HG03066 (cell line): ENCODE results near the gene IRX4.

Experiments
- ATAC-seq: cut with Tn5 transposase; IDR thresholded peaks from one replicate; pipeline ENCODE4 v1.9.1; 2021; ENCODE audit warnings: low read depth; ENCODE audit not compliant: unreplicated experiment

IRX4 gene

DNA sequence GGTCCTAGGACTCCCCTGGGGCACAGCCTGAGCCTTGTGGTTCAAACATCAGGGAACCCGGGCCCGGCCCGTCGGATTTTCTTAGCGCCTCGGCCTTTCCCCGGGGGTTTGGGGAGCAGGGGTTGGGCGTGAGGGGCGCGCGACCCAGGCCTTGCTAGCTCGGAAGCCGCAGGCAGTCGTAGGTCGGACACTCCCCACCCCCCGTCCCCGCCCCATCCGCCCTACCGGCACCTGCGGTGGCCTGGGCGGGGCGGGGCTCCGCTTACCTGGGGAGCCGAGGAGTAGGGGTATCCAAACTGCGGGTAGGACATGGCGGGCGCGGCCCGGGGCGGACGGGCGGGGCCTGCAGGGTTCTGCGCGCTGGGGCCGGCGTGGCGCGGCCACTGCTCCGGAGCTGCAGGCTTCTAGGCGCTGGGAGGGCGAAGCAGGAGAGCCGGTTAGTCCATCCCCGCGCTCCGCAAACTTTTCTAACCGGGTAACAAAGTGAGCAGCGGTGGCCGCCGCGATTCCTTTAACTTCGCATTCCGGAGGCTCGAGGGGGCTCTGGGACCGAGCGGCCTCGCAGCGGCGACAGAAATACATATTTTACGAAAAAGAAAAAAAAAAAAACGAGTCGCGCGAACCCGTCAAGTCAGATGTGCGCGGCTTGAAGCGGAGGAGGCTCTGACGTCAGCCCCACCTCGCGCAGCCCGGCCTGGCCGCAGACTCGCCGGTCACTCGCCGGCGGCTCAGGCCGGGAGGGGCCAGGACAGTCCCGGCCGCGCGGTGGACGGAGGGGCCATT, at the start of gene IRX4:
Gene IRX4 (minus strand): TSS at position 589 of the 783 bp plus-strand sequence. CDS start 278 bp downstream, at position 311.
- no peak for ATAC-seq

DNA sequence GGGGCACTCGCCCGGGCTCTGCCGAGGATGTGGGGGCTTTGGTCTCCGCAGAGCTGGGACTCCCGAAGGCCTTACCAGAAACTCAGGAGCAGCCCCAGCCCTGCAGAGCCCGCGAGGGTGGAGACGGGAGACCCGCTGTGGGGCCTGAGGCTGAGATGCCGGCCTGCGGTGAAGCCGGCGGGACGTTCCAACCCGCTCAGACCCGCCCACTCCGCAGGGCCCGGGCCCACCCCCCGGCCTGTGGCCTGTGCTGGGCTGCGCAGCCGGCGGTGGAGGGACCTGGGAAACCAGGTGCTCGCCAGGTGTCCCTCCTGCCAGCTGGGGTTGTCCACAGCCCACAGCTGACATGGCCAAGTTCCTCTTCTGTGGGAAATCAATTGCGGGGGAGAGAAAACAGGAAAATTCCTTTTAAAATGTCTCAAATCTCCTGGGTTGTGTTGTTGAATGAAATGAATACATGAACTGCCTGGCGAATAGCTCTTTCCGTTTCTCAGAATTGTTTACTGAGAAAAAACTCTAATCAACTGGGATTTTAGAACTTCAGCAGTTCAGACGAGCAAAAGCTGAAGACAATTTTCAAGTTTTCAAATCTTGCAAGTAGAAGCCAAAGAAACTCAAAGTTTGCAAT, 49.0 kb upstream of the IRX4 start:
- no peak for ATAC-seq

DNA sequence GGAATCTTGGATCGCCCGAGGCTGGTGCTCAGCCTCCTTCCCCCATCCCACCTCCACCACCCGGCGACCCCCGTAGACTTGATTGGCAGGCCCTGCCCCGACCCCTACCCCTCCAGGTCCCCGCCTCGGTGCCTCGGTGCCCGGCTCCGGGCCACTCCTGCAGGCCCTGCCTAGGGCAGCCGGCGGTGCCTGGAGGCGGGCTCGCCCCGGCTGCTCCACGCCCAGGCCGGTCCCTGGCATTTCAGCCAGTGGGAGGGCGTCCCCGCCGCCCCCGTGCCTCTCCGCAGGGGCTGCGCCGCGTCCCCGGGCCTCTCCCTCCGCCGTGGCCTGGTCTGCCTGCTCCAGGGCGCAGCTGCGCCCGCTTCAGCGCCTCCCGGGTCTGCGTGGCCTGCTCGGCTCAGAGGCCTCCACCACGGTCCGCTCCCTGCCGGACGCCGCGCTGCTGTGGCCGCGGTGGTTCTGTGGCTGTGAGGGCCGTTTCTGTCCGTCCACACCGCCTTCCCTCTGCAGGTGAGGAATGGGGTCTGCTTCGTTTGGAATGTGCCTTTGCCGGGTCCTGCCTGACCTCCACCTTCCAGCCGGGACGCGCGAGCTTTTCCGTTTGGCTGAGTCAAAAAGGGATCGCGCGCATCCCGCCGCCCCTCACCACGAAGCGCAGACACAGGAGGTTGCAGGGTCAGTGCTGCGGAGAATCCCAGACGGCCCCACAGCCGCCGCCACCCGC, 48.3 kb upstream of the IRX4 start:
- ATAC-seq, result no peak

DNA sequence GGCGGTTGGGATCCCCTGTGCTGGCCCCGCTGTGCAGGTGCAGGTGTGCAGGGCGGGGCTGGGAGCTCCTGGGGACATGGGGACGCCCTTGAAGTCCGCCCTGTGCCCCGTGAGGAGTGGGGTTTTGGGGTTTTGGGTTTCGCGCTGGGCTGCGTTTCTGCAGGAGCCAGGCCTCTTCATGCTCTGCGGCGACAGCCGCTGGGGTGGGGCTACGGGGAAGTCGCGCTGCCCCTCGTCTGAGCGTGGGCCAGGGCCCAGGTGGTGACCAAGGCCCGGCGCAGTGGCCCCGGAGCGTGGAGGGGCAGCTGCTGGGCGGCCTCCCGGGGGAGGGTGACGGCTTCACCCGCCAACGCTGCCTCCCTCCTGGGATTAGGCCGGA, 47.8 kb upstream of the IRX4 start:
- no peak for ATAC-seq

DNA sequence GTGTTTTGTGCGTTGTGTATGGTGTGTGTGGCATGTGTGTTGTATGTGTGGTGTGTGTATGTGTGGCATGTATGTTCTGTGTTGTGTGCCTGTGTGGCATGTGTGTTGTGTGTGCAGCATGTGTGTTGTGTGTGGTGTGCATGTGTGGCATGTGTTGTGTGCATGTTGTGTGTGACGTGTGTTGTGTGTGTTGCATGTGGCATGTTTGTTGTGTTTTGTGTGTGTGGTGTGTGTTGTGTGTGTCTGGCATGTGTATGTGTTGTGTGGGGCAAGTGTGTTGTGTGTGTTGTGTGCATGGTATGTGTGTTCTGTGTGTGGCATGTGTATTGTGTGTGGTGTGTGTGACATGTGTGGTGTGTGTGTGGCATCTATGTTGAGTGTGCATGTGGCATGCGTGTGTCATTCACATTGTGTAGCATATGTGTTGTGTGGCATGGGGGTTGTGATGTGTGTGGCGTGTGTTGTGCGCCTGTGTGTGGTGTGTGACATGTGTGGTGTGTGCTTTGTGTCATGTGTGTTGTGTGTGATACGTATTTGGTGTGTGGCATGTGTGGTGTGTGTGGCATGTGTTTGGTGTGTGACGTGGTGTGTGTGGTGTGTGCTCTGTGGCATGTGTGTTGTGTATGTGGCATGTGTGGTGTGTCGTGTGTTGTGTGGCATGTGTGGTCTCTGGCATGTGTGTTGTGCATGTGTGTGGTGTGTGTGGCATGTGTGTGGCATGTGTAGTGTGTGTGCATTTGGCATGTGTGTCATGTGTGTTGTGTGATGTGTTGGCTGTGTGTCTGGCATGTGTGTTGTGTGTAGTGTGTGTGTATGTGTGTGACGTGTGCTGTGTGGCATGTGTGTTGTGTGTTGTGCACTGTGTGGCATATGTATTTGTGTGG, 46.6 kb upstream of the IRX4 start:
- ATAC-seq, result no peak

DNA sequence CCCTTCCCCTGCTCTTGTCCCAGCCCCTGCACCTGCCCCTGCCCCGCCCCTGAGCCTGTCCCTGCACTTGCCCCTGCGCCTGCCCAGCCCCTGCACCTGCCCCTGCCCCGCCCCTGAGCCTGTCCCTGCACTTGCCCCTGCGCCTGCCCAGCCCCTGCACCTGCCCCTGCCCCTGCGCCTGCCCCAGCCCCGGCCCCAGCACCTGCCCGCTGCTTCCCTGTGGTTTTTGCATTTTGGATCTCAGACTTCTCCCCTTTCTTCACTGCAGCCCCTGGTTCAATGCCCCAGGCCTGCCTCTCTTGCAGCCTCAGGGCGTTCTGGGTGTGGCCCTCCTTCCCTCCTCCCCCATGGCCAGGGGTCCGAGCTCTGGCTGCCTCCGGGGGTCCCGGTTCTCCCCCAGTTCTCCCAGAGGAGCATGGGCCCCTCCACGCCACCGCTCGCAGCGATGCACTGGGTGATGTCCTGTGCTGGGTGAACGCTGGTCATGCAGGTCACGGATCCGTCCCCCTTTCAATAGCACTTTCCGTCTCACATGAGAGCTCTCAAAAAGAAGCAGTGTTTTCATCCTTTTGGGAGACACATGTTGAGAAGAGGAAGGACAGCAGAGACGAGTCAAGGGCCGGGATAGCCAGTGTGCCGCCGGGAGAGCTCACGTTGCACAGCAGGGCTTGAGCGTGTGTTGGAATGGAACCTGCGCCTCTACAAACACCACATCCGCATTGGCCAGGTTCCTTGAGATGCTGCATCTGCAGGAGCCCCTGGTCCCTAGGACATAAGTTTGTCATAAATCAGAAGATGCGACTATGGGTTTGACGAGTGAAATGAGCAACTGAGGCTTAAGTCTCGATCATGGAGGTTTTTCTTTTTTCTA, 44.0 kb upstream of the IRX4 start:
- ATAC-seq, result no peak

DNA sequence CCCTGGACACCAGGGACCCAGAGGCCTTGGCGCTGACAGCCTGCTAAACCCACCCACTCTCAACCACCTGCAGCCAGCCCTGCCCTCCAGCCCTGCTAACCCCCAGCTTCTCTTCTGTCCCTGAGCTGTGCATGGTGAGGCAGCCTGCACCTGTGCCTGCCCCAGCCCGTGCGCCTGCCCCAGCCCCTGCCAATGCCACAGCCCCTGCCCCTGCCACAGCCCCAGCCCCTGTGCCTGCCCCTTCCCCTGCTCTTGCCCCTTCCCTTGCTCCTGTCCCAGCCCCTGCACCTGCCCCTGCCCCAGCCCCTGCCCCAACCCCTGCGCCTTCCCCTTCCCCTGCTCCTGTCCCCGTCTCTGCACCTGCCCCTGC, 43.3 kb upstream of the IRX4 start:
- no peak for ATAC-seq

DNA sequence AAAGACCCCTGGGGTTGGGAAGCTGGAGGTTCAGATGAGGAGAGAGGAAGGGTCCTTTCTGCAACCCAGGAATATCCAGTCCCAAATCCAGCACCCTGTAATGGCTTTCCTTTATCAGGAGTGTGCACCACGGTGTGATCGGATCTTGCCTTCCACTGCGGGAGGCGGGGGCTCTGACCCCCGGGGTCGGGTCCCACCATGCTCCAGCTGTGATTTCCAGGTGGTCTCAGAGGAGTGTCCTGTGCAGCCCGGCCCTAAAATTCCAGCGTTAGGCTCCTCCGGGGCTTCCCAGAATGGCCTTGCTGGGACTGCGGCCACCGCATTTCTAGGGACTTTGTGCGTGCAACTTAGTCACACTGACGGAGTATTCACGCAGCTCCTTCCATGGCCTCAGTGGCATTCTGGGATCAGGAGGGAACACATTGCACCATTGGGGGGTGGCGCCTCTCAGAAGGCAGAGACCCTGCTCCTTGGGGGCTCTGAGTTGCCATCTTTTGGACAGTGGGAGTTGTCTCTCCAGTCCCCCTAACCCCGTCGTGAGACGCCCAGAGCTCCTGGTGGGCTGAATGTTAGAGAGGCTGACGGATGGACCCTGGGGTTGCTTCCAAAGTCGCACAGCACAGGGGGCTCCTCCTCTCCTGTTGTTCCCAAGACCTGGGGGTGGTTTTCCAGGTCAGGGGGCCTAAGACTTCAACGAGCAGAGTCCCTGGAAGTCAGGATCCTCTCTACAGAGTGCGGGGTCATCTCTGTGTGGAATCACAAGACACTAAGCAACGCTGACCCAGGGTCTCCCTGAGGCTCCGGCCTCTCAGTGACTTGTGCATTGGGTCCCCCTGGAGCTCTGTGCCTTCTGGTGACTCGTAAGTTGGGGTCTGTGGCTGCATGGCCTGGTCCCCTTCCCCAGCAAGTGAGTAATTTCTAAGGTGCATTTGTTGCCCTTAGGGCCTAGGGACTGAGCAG, 42.7 kb upstream of the IRX4 start:
- ATAC-seq, result no peak

DNA sequence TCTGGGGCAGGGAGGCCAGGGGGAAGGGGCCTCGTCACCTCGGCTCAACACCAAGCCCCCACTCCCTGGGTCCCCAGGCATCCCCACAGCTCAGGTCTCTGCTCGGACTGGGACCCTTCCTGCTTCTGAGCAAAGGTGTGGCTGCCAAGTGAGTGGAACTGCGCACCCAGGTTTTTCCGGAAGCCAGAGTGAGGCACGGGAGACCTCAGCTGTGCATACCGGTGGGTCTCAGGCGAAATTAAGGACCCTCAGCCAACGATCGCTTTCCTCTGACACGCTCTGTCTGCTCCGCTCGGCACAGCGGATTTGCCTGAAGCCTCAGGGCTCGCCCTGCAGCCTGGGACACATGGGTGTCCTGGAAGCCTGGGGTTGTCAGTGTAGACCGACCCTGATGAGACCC, 41.0 kb upstream of the IRX4 start:
- ATAC-seq, result no peak

DNA sequence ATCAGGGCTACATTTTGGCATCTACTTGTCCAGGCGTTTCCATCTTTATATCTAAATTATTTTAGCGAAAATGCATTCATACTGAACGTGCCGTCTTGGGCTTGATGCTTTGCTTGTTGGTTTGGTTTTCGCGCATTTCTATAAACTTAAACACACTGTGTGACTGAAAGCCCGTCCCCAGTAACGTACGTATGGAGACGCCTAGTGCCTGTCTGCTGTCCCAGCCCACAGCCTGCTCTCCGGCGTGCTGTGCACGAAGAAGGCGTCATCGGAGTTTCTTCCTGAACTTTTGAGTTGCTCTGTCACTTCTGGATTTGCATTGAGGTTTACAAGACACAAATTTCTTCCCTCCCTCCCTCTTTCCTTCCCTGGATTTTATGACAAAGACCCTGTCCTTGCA, 40.6 kb upstream of the IRX4 start:
- ATAC-seq, result no peak

DNA sequence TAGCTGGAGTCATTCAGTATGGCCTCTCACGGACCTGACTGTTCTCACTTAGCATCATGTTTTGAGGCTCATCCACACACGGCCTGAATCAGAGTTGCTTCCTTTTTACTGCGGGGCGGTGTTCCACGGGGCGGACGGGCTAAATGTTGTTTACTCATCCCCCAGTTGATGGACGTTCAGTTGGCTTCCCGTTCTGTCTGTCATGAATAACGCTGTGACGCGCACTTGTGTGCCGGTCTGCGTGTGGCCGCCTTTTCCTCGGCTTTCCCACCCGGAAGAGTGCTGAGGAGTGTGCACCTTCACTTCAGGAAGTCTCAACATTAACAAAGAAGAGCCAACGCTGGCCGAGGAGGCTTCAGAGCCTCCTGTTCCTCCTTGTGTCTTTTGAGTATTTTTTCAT, 39.0 kb upstream of the IRX4 start:
- ATAC-seq, result no peak

DNA sequence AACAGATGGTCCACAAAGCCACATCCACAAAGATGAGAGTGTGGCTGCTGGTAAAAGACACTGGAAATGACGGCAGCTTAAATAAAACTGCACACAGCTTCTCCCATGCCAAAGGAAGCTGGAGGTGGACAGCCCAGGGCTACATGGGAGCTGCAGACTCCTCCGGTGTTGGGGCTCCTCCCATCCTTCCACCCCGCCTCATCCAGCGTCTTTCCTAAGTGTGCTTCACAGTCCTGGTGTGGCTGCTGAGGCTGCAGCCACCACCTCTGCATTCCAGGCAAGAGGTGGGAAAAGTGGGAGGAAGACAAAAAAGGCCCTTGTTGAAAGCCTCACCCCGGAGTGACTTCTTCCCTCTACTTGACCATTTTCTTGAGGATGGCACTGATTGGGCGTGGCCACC, 37.0 kb upstream of the IRX4 start:
- no peak for ATAC-seq

DNA sequence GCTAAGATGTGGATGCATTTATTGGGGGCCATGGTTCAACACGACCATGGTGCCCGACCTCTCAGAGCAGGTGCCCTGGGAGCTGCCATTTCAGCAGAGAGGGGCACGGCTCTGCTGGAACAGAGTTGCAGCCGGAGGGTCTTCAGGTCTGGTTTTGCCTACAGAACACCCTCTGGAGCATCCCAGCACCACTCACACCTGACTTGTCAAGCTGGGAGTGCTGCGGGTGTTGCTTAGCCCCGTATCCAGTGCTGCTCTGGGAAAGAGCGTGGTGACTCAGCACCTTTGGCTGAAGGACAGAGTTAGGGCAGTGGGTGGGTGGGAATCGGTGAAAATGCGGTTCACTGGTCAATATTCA, 36.5 kb upstream of the IRX4 start:
- ATAC-seq, result no peak

DNA sequence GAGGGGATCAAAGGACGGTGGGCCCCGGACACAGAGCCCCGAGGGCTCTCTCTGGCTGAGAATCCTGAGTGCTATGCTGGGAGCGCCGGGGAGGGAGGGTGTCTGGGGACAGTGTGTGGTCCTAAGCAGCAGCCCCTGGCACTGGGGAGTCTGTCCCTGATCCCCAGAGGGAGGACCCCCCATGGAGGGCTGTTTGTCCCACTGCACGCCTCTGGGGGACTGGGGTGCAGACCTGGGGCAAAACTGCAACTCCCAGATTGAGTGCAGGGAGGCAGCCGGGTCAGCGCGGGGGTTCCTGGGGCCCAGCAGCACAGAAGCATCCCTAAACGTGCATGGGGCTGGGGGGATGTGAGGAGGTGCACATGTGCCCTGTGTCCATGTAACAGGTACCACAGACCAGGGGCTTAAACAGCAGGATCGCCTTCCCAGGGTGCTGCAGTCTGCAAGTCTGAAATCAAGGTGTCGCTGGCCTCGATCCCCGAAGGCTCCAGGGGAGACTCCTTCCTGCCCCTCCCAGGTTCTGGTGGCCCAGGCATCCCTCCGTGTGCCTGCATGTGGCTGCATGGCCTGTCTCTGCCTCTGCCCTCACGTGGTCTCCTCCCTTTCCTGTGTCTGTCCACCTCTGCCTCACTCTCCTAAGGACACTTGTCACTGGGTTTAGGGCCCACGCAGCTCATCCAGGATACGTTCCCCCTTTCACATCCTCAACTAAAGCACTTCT, 35.9 kb upstream of the IRX4 start:
- no peak for ATAC-seq

DNA sequence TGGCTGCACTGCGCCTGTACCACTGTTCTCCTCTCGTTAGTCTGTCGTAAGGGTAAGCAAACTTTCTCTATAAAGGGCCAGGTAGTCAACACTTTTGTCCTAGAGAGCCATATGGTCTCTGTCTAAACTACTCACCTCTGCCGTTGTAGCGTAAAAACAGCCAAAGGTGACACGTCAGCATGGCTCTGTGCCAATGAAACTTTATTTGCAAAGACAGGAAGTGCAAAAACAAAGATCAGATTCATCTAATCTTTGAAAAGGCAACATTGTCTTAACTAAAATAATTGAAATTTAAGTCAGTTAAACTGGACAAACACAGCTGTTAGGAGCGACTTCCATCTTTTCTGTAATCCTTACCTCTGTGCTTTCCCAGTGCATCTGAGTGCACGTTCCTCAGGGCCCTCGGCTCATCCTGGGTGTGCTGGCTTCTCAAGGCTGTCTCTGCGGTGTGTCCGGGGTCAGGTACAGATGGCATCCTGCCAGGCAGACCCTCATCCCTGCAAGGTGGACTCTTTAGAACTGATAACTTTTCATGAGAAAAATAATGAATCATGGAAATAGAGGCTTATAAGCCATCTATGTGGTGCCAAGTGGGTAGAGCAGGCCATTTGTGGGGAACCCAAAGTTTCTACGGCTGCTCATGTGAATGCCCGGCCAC, 35.2 kb upstream of the IRX4 start:
- ATAC-seq, result no peak

DNA sequence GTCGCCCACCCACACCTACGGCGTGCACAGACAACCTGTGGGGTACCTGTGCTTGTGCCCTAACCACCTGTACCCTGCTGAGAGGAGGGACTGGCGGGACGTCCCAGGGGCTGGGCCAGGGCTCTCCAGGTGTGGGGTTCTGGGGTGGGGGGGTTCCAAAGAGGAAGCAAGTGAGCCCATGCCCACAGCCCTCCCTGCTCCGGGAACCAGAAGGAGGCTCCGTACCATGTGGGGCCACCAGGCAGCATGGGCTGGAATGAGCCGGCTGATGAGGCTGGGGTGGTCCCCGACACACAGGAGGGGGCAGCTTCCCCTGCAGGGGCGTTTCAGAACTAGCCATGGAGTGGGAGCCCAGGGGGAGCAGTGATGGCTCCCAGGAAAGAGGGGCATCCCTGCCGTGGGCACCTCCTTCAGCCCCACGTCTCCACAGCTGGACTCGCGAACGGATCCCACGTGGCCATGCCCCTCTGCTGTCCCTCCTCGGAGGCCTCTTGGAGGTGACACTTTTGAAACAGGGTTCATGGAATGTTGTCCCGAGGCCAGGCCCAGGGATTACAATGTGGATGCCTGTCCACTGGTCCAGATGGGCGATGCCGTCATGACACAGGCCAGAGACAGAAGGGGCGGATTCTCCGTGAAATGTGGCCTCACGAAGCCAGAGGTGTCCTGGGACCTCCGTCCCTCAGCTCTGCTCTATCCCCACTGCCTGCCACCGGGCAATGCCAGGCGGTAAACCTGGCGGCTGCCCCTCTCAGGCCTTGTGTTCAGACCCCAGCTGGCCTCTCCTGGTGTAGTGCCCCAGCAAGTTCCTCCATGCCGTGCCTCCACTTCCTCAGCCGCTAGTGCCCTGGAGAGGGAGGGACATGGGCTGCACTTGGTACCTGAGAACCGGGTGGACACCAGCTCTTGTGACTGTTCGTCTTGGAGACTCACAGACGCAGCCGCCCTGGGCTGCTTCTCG, 33.6 kb upstream of the IRX4 start:
- ATAC-seq, result no peak

DNA sequence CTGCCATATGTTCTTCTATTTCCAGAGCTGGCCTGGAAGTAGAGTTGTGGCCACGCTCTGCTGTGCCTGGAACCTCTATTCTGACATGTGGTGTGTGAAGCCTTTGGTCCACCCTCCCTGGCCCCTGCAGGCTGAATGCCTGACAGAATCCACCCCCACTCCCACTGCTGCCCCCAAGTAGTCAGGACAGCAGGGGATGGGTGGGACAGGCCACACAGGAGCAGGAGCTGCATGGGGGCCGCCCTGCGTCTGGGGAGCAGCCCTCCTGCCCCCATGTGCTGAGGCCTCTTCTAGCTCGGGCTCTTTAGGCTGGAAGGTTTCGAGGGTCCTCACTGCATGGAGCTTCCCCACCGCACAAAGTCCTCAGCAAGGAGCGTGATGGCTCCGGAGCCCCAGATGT, 32.6 kb upstream of the IRX4 start:
- ATAC-seq, result no peak
